ENCODE measurements around the gene C2CD2.

DNA sequence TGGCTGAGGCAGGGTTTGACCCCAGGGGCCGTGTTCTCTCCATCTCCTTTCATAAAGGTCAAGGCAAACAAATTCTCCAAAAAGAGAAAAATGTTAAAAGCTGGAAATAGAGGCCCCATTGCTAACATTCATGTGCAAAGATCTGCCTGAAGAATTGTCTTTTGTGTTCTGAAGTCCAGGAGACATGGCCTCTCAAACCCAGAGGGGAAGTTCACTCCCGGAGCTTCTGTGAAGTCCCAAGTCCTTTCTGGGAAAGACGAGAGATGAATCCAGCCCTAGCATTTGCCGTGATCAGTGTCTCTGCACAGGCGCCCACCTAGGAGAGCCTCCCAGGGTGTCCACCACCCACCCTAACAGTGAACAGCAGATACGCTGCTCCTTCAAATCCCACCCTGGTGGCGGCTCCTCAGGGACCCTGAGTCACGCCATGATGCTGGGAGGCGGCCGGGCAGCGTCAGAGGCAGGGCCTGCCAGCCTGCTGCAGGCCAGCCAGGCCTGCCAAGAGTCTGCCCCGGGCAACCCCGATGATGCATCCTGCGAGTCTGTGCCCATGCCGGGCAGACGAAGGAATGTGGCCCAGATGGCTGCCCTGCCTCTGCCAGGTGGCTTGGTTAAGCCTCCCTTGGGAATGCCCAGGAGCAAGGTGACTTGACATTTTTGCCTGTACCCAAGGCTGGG is 5.2 kb upstream of the C2CD2 start:
- TF ChIP-seq, protein P1, sequence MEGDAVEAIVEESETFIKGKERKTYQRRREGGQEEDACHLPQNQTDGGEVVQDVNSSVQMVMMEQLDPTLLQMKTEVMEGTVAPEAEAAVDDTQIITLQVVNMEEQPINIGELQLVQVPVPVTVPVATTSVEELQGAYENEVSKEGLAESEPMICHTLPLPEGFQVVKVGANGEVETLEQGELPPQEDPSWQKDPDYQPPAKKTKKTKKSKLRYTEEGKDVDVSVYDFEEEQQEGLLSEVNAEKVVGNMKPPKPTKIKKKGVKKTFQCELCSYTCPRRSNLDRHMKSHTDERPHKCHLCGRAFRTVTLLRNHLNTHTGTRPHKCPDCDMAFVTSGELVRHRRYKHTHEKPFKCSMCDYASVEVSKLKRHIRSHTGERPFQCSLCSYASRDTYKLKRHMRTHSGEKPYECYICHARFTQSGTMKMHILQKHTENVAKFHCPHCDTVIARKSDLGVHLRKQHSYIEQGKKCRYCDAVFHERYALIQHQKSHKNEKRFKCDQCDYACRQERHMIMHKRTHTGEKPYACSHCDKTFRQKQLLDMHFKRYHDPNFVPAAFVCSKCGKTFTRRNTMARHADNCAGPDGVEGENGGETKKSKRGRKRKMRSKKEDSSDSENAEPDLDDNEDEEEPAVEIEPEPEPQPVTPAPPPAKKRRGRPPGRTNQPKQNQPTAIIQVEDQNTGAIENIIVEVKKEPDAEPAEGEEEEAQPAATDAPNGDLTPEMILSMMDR (IDR thresholded peaks at IDR 0.05) = no peak
- no peak for TF ChIP-seq POLR2A (IDR thresholded peaks at IDR 0.05)

Data from right lobe of liver (tissue), 4 donors.